Skeletal muscle tissue (tissue), 4 donors: ENCODE data around the gene HOTAIR. TPM values are rescaled to one million over a fixed set of nuclear protein-coding genes. Genes with fewer than 3 reads are reported as not detected.
A peak's percentile ranks its signal among the peaks of the same experiment; 100 is the strongest.

Experiments used
- H3K27ac ChIP-seq: one replicate; pipeline ENCODE4 v1.7.0; 2013; ENCODE audit warnings: mild to moderate bottlenecking, low read depth, low read length, inconsistent platforms
- H3K27me3 ChIP-seq, 3 donors: one replicate each; pipeline ENCODE4 v1.7.0; 2013; ENCODE audit warnings: low read length in 3 of 3; ENCODE audit not compliant: control insufficient read depth in 3 of 3, insufficient read depth in 3 of 3
- H3K36me3 ChIP-seq, 3 donors: one replicate each; pipeline ENCODE4 v1.7.0; 2013; ENCODE audit warnings: low read length in 3 of 3; ENCODE audit not compliant: control insufficient read depth in 3 of 3, insufficient read depth in 3 of 3
- H3K4me1 ChIP-seq, 3 donors: one replicate each; pipeline ENCODE4 v1.7.0; 2013; ENCODE audit warnings: low read length in 3 of 3, mild to moderate bottlenecking in 3 of 3; ENCODE audit not compliant: control insufficient read depth in 3 of 3, insufficient read depth in 3 of 3
- H3K4me3 ChIP-seq, 3 donors: one replicate each; pipeline ENCODE4 v1.7.0; 2013; ENCODE audit warnings: low read length in 3 of 3
- H3K9ac ChIP-seq, 3 donors: one replicate each; pipeline ENCODE4 v1.7.0; 2013; ENCODE audit warnings: low read length in 3 of 3, mild to moderate bottlenecking in 3 of 3, moderate library complexity in 2 of 3, low read depth in 1 of 3
- H3K9me3 ChIP-seq, 3 donors: one replicate each; pipeline ENCODE4 v1.7.0; 2013; ENCODE audit warnings: low read length in 3 of 3; ENCODE audit not compliant: control insufficient read depth in 3 of 3
- total RNA-seq: library from RNA; depleted of rRNA; stranded (reverse); fragments of >200 nt; gene quantifications from one replicate; pipeline ENCODE4 v1.2.3, GENCODE V29; 2014
- donor health status: Osteomylitis.

The HOTAIR gene
- total RNA-seq, 1 donor from 2014 or later: 2.1 TPM

DNA sequence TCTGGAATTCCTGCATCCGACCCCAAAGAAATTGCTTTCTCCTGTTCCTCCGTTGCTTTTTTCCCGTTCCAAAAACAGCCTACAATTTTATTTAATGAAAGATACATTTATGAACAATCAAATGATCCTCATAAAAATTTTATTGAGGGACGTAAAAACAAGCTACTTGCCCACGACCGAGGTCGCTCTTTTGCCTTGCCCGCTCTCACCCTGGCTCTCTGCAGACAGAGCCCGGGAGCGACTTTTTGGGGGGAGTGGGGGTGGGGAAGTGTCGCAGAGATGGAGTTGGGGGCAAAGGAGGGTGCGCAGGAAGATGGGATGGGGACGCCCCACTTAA, 24.1 kb upstream of the HOTAIR start:
- H3K4me1 ChIP-seq: peaks cover 48 to 79% (median 55%) of the 10 kb centered on the region in 3 donors
- H3K9me3 ChIP-seq: no peaks in the 10 kb centered on the region
- H3K36me3 ChIP-seq: no peaks in the 10 kb centered on the region
- peak overlapping the region; percentile 100 for H3K27ac ChIP-seq
- H3K9ac ChIP-seq: peak overlapping the region; percentile 96 to 99 (median 99)
- H3K4me3 ChIP-seq: peak overlapping the region; percentile 88 to 93 (median 89)
- H3K27me3 ChIP-seq: peaks cover 0 to 7% (median 0%) of the 10 kb centered on the region in 3 donors

GRCh38 chr12:53998110-53998899, 23.6 kb upstream of the HOTAIR start:
- H3K27me3 ChIP-seq: peaks cover 0 to 7% (median 1%) of the 10 kb centered on the region in 3 donors
- peaks cover 49 to 80% (median 53%) of the 10 kb centered on the region in 3 donors for H3K4me1 ChIP-seq
- H3K9ac ChIP-seq: peak overlapping the region; percentile 96 to 99 (median 99)
- H3K4me3 ChIP-seq: peak overlapping the region; percentile 88 to 93 (median 89)
- no peaks in the 10 kb centered on the region for H3K9me3 ChIP-seq
- H3K36me3 ChIP-seq: no peaks in the 10 kb centered on the region
- peak overlapping the region; percentile 100 for H3K27ac ChIP-seq

GRCh38 chr12:53997204-53998109, 22.7 kb upstream of the HOTAIR start:
- Histone ChIP-seq H3K4me1 (peaks cover 48 to 77% (median 53%) of the 10 kb centered on the region in 3 donors), H3K27ac (peak overlapping the region; percentile 100), H3K36me3 (no peaks in the 10 kb centered on the region), H3K9me3 (no peaks in the 10 kb centered on the region), H3K9ac (peak overlapping the region; percentile 96 to 99 (median 99)), H3K27me3 (peaks cover 0 to 4% (median 3%) of the 10 kb centered on the region in 3 donors), H3K4me3 (peak overlapping the region; percentile 88 to 93 (median 89))

- peaks cover 0 to 9% (median 3%) of the 10 kb centered on the region in 3 donors for H3K27me3 ChIP-seq
- H3K4me1 ChIP-seq: peaks cover 53 to 77% (median 54%) of the 10 kb centered on the region in 3 donors
- H3K36me3 ChIP-seq: no peaks in the 10 kb centered on the region
- no peaks in the 10 kb centered on the region for H3K9me3 ChIP-seq
- H3K27ac ChIP-seq: peak overlapping the region; percentile 100
- peak overlapping the region; percentile 96 to 99 (median 99) for H3K9ac ChIP-seq
- peak overlapping the region; percentile 88 to 93 (median 89) for H3K4me3 ChIP-seq
Observed at GRCh38 chr12:53996240-53997203, 21.8 kb upstream of the HOTAIR start.

- Histone ChIP-seq H3K9ac (peak overlapping the region; percentile 96 to 99 (median 99)), H3K27ac (peak overlapping the region; percentile 100)
Observed at GRCh38 chr12:53995378-53996239, 20.9 kb upstream of the HOTAIR start.

GRCh38 chr12:53995002-53995377, 20.2 kb upstream of the HOTAIR start:
- Histone ChIP-seq H3K27me3 (peaks cover 0 to 9% (median 3%) of the 10 kb centered on the region in 3 donors), H3K36me3 (no peaks in the 10 kb centered on the region), H3K9ac (peak overlapping the region; percentile 96 to 99 (median 99)), H3K4me1 (peaks cover 63 to 78% (median 68%) of the 10 kb centered on the region in 3 donors), H3K4me3 (peak overlapping the region; percentile 88 to 93 (median 89)), H3K27ac (peak overlapping the region; percentile 100), H3K9me3 (no peaks in the 10 kb centered on the region)

More at GRCh38 chr12:53995378-53996239, 20.9 kb upstream of the HOTAIR start:
- Histone ChIP-seq H3K4me1 (peaks cover 57 to 78% (median 62%) of the 10 kb centered on the region in 3 donors), H3K4me3 (peak overlapping the region; percentile 88 to 93 (median 89)), H3K9me3 (no peaks in the 10 kb centered on the region), H3K36me3 (no peaks in the 10 kb centered on the region), H3K27me3 (peaks cover 0 to 9% (median 3%) of the 10 kb centered on the region in 3 donors)

DNA sequence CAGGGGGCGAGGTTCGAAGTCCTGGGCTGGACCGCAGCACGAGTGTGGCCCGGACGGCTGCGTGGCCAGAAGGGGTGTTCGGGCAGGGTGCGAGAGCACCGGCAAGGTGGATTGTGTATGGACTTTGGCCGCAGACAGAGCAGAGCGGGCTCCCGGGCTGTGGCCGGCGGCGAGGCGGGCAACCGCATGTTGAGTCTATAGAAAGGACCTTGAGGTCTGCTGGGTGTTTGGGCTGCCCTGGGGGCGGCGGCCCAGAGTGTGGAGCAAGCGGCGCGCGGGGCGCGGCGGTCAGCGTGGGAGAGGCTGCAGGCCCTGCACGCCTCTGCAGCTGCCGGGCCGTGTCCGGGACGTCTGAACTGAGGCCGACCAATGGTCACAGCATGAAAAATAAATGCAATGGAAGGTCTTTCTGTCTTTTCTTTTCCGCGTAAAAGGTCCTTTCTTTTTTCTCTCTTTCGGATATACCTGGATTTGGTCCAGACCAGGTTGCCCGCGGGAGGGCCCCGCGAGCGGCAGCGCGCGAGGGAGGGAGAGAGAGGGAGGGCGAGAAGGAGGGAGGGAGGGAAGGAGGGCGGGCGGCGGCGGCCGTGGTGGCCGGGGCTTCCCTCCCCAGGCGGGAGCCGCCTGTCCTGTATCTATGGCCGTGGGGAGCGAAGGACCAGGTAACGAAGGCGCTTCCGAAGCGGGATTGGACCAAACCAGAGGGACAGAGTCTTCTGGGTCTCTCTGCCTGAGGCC, 19.7 kb upstream of the HOTAIR start:
- H3K4me3 ChIP-seq: peak overlapping the region; percentile 88 to 93 (median 89)
- peak overlapping the region; percentile 96 to 99 (median 99) for H3K9ac ChIP-seq
- peak overlapping the region; percentile 100 for H3K27ac ChIP-seq
- peaks cover 67 to 82% (median 73%) of the 10 kb centered on the region in 3 donors for H3K4me1 ChIP-seq
- no peaks in the 10 kb centered on the region for H3K9me3 ChIP-seq
- H3K36me3 ChIP-seq: no peaks in the 10 kb centered on the region
- H3K27me3 ChIP-seq: peaks cover 0 to 9% (median 3%) of the 10 kb centered on the region in 3 donors

- peak overlapping the region; percentile 88 to 93 (median 89) for H3K4me3 ChIP-seq
- H3K9ac ChIP-seq: peak overlapping the region; percentile 87 to 99 (median 99)
- H3K9me3 ChIP-seq: no peaks in the 10 kb centered on the region
- H3K27me3 ChIP-seq: peaks cover 0 to 9% (median 3%) of the 10 kb centered on the region in 3 donors
- H3K27ac ChIP-seq: peak overlapping the region; percentile 100
- no peaks in the 10 kb centered on the region for H3K36me3 ChIP-seq
- H3K4me1 ChIP-seq: peaks cover 69 to 86% (median 77%) of the 10 kb centered on the region in 3 donors
Observed at GRCh38 chr12:53994009-53994263, 19.2 kb upstream of the HOTAIR start.
